RWPE2 (cell line): ENCODE measurements around the gene FAM168B.
A peak's percentile ranks its signal among the peaks of the same experiment; 100 is the strongest.

Experiments
- ATAC-seq: fragments of 200-7000 bp; cut with Tn5 transposase; 3 replicates; pipeline ENCODE4 v1.9.1; 2021; ENCODE audit warnings: low read depth
- DNase-seq: peaks from one replicate; pipeline ENCODE4 v3.0.0-alpha.2; 2020; ENCODE audit warnings: low spot score
- H3K27ac ChIP-seq: fragments of 450-650 bp; 2 replicates; pipeline ENCODE4 v1.5.1; 2017; ENCODE audit warnings: mild to moderate bottlenecking; ENCODE audit not compliant: poor library complexity, severe bottlenecking
- H3K27me3 ChIP-seq: fragments of 250-450 bp; sonication (Bioruptor Pico); 2 replicates; pipeline ENCODE4 v1.5.1; 2021; ENCODE audit warnings: mild to moderate bottlenecking, moderate library complexity; ENCODE audit not compliant: insufficient read depth, poor library complexity, severe bottlenecking
- H3K36me3 ChIP-seq: fragments of 250-450 bp; sonication (Bioruptor Pico); 2 replicates; pipeline ENCODE4 v1.5.1; 2020; ENCODE audit warnings: low read depth, mild to moderate bottlenecking, moderate library complexity
- H3K4me1 ChIP-seq: fragments of 250-450 bp; sonication (Bioruptor Pico); 2 replicates; pipeline ENCODE4 v1.5.1; 2021; ENCODE audit warnings: mild to moderate bottlenecking, moderate library complexity; ENCODE audit not compliant: insufficient read depth, poor library complexity, severe bottlenecking
- H3K4me3 ChIP-seq: fragments of 250-450 bp; sonication (Bioruptor Pico); 2 replicates; pipeline ENCODE4 v1.5.1; 2021; ENCODE audit warnings: mild to moderate bottlenecking, moderate library complexity; ENCODE audit not compliant: severe bottlenecking
- H3K9me3 ChIP-seq: fragments of 250-450 bp; sonication (Bioruptor Pico); 2 replicates; pipeline ENCODE4 v1.5.1; 2021; ENCODE audit warnings: mild to moderate bottlenecking, moderate library complexity; ENCODE audit not compliant: severe bottlenecking
- TF ChIP-seq, protein P1 (sequence below): fragments of 450-650 bp; IDR thresholded peaks from one replicate; pipeline ENCODE4 v1.5.1; 2017; ENCODE audit warnings: mild to moderate bottlenecking, moderate library complexity; ENCODE audit not compliant: poor library complexity, severe bottlenecking

The FAM168B gene

DNA sequence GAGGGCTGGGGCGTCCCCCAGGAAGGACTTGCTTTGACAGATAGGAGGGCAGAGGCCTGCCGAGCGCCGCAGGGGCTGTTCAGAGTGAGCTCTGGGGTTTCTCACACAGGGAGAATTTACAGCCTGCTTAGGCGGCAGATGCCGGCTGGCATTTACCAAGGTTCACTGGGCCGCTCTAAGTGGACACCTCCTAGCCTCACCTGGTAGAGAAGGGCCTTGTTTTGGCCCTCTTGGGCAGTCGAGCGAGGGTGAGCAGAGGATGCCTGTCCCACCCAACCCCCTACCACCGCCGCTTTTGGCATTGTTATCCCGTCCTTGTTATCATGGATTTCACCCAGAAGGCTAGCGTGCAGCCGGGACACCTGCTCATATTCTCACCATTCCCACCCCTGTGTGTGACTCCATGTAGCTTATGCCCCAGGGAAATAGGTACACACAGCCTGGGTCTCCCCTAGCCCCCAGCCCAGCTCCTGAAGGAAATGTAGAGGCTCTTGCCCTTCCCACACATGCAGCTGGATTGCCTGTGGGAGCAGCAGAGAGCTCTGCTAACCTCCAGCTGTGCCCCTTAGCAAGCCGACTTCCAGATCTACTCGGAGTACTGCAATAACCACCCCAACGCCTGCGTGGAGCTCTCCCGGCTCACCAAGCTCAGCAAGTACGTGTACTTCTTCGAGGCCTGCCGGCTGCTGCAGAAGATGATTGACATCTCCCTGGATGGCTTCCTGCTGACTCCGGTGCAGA, 52.4 kb downstream of the FAM168B start:
- Histone ChIP-seq H3K4me1 (no peaks in the 10 kb centered on the region), H3K36me3 (no peaks in the 10 kb centered on the region; the same call in 1 of the 2 replicates), H3K4me3 (no peak overlapping the region), H3K9me3 (no peaks in the 10 kb centered on the region), H3K27me3 (no peaks in the 10 kb centered on the region), H3K27ac (no peak overlapping the region)
- no peak for DNase-seq
- TF ChIP-seq, protein P1, sequence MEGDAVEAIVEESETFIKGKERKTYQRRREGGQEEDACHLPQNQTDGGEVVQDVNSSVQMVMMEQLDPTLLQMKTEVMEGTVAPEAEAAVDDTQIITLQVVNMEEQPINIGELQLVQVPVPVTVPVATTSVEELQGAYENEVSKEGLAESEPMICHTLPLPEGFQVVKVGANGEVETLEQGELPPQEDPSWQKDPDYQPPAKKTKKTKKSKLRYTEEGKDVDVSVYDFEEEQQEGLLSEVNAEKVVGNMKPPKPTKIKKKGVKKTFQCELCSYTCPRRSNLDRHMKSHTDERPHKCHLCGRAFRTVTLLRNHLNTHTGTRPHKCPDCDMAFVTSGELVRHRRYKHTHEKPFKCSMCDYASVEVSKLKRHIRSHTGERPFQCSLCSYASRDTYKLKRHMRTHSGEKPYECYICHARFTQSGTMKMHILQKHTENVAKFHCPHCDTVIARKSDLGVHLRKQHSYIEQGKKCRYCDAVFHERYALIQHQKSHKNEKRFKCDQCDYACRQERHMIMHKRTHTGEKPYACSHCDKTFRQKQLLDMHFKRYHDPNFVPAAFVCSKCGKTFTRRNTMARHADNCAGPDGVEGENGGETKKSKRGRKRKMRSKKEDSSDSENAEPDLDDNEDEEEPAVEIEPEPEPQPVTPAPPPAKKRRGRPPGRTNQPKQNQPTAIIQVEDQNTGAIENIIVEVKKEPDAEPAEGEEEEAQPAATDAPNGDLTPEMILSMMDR: no peak
- ATAC-seq: no peak

DNA sequence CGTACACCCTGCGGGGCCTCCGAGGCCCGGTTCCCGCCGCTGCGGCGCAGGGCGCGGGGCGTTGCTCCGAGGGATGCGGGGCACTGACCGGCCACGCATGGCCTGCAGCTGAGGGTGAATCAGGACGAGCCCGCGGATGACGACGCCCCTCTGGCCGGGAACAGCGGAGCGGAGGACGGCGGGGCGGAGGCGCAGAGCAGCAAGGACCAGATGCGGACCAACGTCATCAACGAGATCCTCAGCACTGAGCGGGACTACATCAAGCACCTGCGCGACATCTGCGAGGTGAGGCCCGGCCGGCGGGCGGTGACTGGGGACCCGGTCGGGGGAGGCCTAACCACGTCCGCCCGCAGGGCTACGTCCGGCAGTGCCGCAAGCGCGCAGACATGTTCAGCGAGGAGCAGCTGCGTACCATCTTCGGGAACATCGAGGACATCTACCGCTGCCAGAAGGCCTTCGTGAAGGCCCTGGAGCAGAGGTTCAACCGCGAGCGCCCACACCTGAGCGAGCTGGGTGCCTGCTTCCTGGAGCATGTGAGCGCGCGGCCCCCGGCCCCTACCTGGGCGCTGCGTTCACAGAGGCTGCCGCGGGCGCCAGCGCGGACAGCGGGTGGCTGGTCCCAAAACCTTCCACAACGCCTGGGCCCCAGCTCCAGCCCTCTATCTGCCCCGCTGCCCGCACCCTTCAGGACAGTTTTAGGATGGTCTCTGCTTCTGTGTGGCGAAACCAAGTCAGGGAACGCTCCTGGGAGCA, 53.2 kb downstream of the FAM168B start:
- Histone ChIP-seq H3K4me3 (no peak overlapping the region), H3K9me3 (no peaks in the 10 kb centered on the region), H3K36me3 (no peaks in the 10 kb centered on the region; the same call in 1 of the 2 replicates), H3K27ac (no peak overlapping the region), H3K4me1 (no peaks in the 10 kb centered on the region), H3K27me3 (no peaks in the 10 kb centered on the region)
- DNase-seq (peak; percentile 55), ATAC-seq (no peak)
- TF ChIP-seq, protein P1: no peak

DNA sequence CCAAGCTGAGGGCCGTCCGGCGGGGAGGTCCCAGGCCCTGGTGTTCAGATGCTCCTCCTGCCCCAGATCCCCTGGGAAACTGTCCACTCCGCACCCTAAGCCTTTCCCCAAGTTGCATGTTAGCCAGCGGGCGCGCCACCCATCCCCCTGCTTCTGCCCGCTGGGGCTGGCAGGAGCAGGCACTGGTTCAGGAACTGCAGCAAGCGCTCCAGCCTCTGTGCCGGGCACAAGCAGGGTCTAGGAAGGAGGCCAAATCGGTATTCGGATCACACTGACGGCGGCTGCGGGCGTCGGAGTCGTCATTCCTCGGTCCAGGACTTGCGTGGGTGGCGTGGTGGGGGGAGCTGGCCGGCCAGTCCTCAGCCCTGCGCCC, 53.7 kb downstream of the FAM168B start:
- TF ChIP-seq, protein P1: no peak
- no peaks in the 10 kb centered on the region for H3K27me3 ChIP-seq
- H3K4me1 ChIP-seq: no peaks in the 10 kb centered on the region

DNA sequence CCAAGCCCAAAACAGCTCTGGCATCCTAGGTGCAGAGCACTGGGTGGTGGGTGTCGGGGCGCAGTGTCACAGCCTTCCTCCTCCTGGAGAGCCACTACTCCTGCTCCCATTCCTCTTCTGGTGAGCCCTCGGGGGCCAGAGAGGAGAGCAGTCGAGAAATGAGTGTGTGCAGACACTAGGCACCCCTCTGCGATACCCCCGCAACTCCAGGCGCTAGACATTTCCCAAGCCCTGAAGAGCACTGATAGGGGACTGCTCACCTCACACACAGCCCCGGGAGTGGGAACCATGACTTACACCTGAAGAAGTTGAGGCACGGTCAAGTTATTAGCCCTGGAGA, 54.2 kb downstream of the FAM168B start:
- TF ChIP-seq, protein P1: no peak
- H3K4me1 ChIP-seq: peaks cover 3% of the 10 kb centered on the region
- DNase-seq: no peak
- no peak overlapping the region for H3K4me3 ChIP-seq
- H3K27ac ChIP-seq: no peak overlapping the region
- no peaks in the 10 kb centered on the region for H3K9me3 ChIP-seq
- no peaks in the 10 kb centered on the region for H3K27me3 ChIP-seq
- ATAC-seq: no peak
- no peaks in the 10 kb centered on the region for H3K36me3 ChIP-seq

More for the DNA sequence above, 53.7 kb downstream of the FAM168B start:
- H3K4me3 ChIP-seq: no peak overlapping the region
- no peaks in the 10 kb centered on the region for H3K9me3 ChIP-seq
- no peak for DNase-seq
- no peak for ATAC-seq
- H3K36me3 ChIP-seq: no peaks in the 10 kb centered on the region; the same call in 1 of the 2 replicates
- H3K27ac ChIP-seq: no peak overlapping the region
